VCaP (cell line): ENCODE measurements around the gene ANO2.

Experiments
- H3K27ac ChIP-seq: fragments of 450-650 bp; 2 replicates; pipeline ENCODE4 v1.5.1; 2017
- TF ChIP-seq, protein P1 (sequence below): fragments of 450-650 bp; conservative IDR thresholded peaks from 2 replicates; pipeline ENCODE4 v1.5.1; 2017; ENCODE audit warnings: mild to moderate bottlenecking, moderate library complexity

Gene ANO2

GRCh38 chr12:5882511-5883190 is 62.4 kb downstream of the ANO2 start:
- no peak overlapping the region for H3K27ac ChIP-seq

GRCh38 chr12:5881666-5882065 is 63.4 kb downstream of the ANO2 start:
- TF ChIP-seq, protein P1, sequence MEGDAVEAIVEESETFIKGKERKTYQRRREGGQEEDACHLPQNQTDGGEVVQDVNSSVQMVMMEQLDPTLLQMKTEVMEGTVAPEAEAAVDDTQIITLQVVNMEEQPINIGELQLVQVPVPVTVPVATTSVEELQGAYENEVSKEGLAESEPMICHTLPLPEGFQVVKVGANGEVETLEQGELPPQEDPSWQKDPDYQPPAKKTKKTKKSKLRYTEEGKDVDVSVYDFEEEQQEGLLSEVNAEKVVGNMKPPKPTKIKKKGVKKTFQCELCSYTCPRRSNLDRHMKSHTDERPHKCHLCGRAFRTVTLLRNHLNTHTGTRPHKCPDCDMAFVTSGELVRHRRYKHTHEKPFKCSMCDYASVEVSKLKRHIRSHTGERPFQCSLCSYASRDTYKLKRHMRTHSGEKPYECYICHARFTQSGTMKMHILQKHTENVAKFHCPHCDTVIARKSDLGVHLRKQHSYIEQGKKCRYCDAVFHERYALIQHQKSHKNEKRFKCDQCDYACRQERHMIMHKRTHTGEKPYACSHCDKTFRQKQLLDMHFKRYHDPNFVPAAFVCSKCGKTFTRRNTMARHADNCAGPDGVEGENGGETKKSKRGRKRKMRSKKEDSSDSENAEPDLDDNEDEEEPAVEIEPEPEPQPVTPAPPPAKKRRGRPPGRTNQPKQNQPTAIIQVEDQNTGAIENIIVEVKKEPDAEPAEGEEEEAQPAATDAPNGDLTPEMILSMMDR, result no peak
- H3K27ac ChIP-seq, result no peak overlapping the region

More at GRCh38 chr12:5882511-5883190, 62.4 kb downstream of the ANO2 start:
- TF ChIP-seq, protein P1, result no peak

DNA sequence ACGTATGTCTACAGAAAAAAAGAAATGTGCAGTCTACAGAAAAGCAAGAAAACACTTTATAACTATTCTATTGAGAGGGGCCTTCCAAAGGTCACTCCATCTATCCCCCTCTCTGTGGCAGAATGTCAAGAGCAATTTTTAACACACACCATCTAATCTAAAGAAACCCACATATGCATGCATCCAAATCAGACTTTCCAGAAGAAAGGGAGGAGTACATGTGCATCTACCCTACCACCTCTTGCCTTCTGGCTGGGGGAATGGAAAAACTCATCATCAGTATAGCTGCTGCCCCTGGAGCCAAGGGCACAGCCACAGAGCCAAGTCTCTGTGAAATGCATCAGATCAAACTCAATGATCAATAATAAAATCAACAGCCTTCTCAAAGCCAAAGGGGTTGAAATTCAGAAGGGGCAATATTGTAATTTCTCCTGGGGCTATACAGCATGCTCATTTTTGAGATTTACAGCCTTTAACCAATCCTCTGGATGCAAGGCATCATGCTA is 63.9 kb downstream of the ANO2 start:
- TF ChIP-seq, protein P1, result no peak
- no peak overlapping the region for H3K27ac ChIP-seq

DNA sequence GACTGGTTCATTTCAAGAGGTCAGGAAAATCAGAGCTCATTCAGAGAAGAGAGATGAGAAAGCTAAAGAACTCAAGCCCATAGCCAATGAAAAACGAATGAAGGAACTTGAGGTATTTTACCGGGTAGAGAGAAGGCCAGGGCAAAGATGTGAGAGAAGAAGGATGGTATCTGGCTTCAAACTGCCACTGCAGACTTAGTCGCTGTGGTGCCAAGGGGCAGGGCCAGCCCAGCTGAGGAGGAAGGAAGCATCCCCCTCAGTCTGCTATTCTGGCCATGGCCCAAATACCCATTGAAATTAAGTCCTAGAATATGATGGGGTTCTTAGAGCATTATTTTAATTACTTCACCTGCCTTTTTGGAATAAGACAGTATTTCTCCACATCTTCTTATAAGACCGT is 69.2 kb downstream of the ANO2 start:
- no peak overlapping the region for H3K27ac ChIP-seq
- TF ChIP-seq, protein P1, result no peak

DNA sequence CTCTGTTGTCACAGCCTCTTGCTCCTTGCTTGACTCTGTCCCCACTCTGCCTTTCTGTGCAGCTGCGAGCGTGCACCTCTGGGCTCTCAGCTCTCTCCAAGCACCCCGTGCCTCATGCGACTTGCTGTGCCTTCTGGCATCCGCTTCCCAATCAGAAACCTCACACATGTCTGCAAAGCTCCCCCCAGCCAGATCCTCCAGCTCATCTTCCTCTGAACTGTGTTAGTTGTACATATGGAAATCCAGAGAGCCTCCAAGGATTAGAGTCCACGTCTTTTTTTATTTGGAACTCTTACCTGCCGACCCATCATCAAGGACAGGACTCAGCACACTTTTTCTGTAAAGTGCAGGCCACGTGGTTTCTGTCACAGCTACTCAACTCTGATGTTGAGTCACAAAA is 70.5 kb downstream of the ANO2 start:
- no peak overlapping the region for H3K27ac ChIP-seq
- TF ChIP-seq, protein P1, result no peak

GRCh38 chr12:5873281-5873919 is 71.7 kb downstream of the ANO2 start:
- H3K27ac ChIP-seq, result no peak overlapping the region
- TF ChIP-seq, protein P1, result no peak

DNA sequence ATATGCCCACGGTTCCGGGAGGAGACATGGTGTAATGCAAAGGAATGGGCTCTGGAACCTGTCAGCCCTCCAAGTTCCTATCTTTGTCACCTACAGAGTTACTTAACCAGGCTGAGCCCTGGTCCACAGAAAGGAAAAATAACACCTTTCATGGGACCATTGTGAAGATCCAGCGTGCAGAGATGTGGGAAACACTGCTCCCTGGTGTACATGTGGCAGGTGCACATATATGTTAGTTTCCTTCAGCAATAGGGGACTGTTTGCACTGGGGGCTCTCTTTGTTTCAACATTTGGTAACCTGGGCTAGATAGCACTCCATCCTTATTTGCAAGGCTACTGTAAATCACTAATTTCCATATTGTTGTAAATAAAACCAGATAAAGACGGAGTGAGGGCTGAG is 72.3 kb downstream of the ANO2 start:
- TF ChIP-seq, protein P1, result peak; percentile 61; the same call in 1 of the 2 replicates
- no peak overlapping the region for H3K27ac ChIP-seq
